ENCODE results near the gene CAV2. TPM values are rescaled to one million over a fixed set of nuclear protein-coding genes. Genes with fewer than 3 reads are reported as not detected.

CAV2 gene
- total RNA-seq (2021; fragmentation: NEBNext Ultra II Directional; extraction: Animal tissue kit (Norgen Biotek cat#: 25700)): 100 to 1,000 TPM; 157 to 229 (median 186) TPM
- long read RNA-seq, transcript CAV2-214 (2 exons, 787 nt): minor isoform, 26 of 330 reads
- long read RNA-seq, transcript CAV2-201 (3 exons, 3,301 nt): major isoform, 278 of 330 reads
- long read RNA-seq, partial matches to known transcripts: 0 of 330 reads
- long read RNA-seq, other reads (novel, unspliced or antisense): 24 of 330 reads

GRCh38 chr7:116499168-116500077, at the start of gene CAV2:
Gene CAV2, plus strand, starts transcription at chr7:116499738. Its CDS starts 44 bp downstream, at chr7:116499782.
- H3K27ac Mint-ChIP-seq: peak within 1 kb of the TSS; percentile 90

GRCh38 chr7:116449950-116450349, 49.6 kb upstream of the CAV2 start:
- Mint-ChIP-seq H3K4me3 (no peak overlapping the region), H3K27me3 (ENCODE audit: insufficient read depth) (no peaks in the 10 kb centered on the region), H3K27ac (peak overlapping the region; percentile 15; the same call in 1 of the 2 replicates), H3K4me1 (ENCODE audit: low read depth) (peaks cover 70% of the 10 kb centered on the region), H3K36me3 (ENCODE audit: low read depth) (no peaks in the 10 kb centered on the region), H3K9me3 (no peaks in the 10 kb centered on the region)
- no peak for TF ChIP-seq CTCF (IDR thresholded peaks at IDR 0.05)
- DNase-seq: no peak

More at GRCh38 chr7:116499168-116500077, at the start of gene CAV2:
- TF ChIP-seq CTCF (IDR thresholded peaks at IDR 0.05): no peak
- H3K4me1 Mint-ChIP-seq (ENCODE audit: low read depth): peaks cover 68% of the 10 kb centered on the region
- H3K27me3 Mint-ChIP-seq (ENCODE audit: insufficient read depth): 0 out of 2 replicates have a peak, but pooled peaks cover 3% of the 10 kb centered on the region
- H3K9me3 Mint-ChIP-seq: no peaks in the 10 kb centered on the region
- peak within 1 kb of the TSS; percentile 96 for H3K4me3 Mint-ChIP-seq
- DNase-seq: peak; percentile 50
- peaks cover 32% of the 10 kb centered on the region for H3K36me3 Mint-ChIP-seq (ENCODE audit: low read depth)

GRCh38 chr7:116451957-116452729, 47.4 kb upstream of the CAV2 start:
- Mint-ChIP-seq H3K4me1 (ENCODE audit: low read depth) (peaks cover 70% of the 10 kb centered on the region), H3K27me3 (ENCODE audit: insufficient read depth) (no peaks in the 10 kb centered on the region), H3K27ac (no peak overlapping the region), H3K4me3 (no peak overlapping the region), H3K9me3 (no peaks in the 10 kb centered on the region), H3K36me3 (ENCODE audit: low read depth) (no peaks in the 10 kb centered on the region)
- TF ChIP-seq CTCF (IDR thresholded peaks at IDR 0.05): peak; percentile 35
- DNase-seq: no peak

- DNase-seq: no peak
- no peaks in the 10 kb centered on the region for H3K27me3 Mint-ChIP-seq (ENCODE audit: insufficient read depth)
- no peak for TF ChIP-seq CTCF (IDR thresholded peaks at IDR 0.05)
- H3K27ac Mint-ChIP-seq: peak overlapping the region; percentile 82
- no peaks in the 10 kb centered on the region for H3K36me3 Mint-ChIP-seq (ENCODE audit: low read depth)
- H3K4me3 Mint-ChIP-seq: peak overlapping the region; percentile 77
- H3K4me1 Mint-ChIP-seq (ENCODE audit: low read depth): peaks cover 50% of the 10 kb centered on the region
- H3K9me3 Mint-ChIP-seq: no peaks in the 10 kb centered on the region
Measured at GRCh38 chr7:116454377-116454776, 45.2 kb upstream of the CAV2 start.

- Mint-ChIP-seq H3K9me3 (no peaks in the 10 kb centered on the region), H3K27ac (peak overlapping the region; percentile 82), H3K27me3 (ENCODE audit: insufficient read depth) (no peaks in the 10 kb centered on the region), H3K36me3 (ENCODE audit: low read depth) (no peaks in the 10 kb centered on the region), H3K4me3 (peak overlapping the region; percentile 77), H3K4me1 (ENCODE audit: low read depth) (peaks cover 43% of the 10 kb centered on the region)
- no peak for TF ChIP-seq CTCF (IDR thresholded peaks at IDR 0.05)
- peak; percentile 69 for DNase-seq
Measured at GRCh38 chr7:116455009-116455408, 44.5 kb upstream of the CAV2 start.

Data from HFFc6 (cell line).